ENCODE measurements around the gene GARIN5A. TPM values are rescaled to one million over a fixed set of nuclear protein-coding genes. Genes with fewer than 3 reads are reported as not detected.
"Not testable (repeated sequence)": the region's sequence is repeated elsewhere in the genome, so short reads cannot be mapped to it uniquely, and the experiment has no call there.

The GARIN5A gene
- total RNA-seq, 1 donor from 2014 or later = not detected

- TF ChIP-seq POLR2A (IDR thresholded peaks at IDR 0.05) = no peak
- no peak for TF ChIP-seq POLR2AphosphoS5 (IDR thresholded peaks at IDR 0.05; ENCODE audit: insufficient read depth in 1 of 2, low read depth in 1 of 2)
- TF ChIP-seq CTCF (IDR thresholded peaks at IDR 0.05) = no peak
- DNase-seq (ENCODE audit: extremely low spot score in 2 of 2) = no peak
- no peak overlapping the region for H3K27ac ChIP-seq
- intact Hi-C loops (cut with DNase I) = no loop called here
- H3K4me1 ChIP-seq = no peaks in the 10 kb centered on the region
- no peaks in the 10 kb centered on the region for H3K9me3 ChIP-seq
- no peak overlapping the region for H3K4me3 ChIP-seq
- no peaks in the 10 kb centered on the region for H3K27me3 ChIP-seq
- H3K36me3 ChIP-seq = no peaks in the 10 kb centered on the region
Observed at GRCh38 chr19:50450369-50451222, 26.1 kb downstream of the GARIN5A start.

- Histone ChIP-seq H3K4me1 (no peaks in the 10 kb centered on the region), H3K27ac (no peak overlapping the region), H3K36me3 (no peaks in the 10 kb centered on the region), H3K4me3 (no peak overlapping the region), H3K9me3 (no peaks in the 10 kb centered on the region), H3K27me3 (no peaks in the 10 kb centered on the region)
- DNase-seq (ENCODE audit: extremely low spot score in 2 of 2) = no peak
- TF ChIP-seq POLR2AphosphoS5 (IDR thresholded peaks at IDR 0.05; ENCODE audit: insufficient read depth in 1 of 2, low read depth in 1 of 2) = no peak
- no peak for TF ChIP-seq POLR2A (IDR thresholded peaks at IDR 0.05)
- no peak for TF ChIP-seq CTCF (IDR thresholded peaks at IDR 0.05)
- intact Hi-C loops (cut with DNase I) = no loop called here
Observed at GRCh38 chr19:50449236-50449899, 27.3 kb downstream of the GARIN5A start.

- no peak overlapping the region for H3K27ac ChIP-seq
- H3K36me3 ChIP-seq = no peaks in the 10 kb centered on the region
- DNase-seq (ENCODE audit: extremely low spot score in 2 of 2) = no peak
- intact Hi-C loops (cut with DNase I) = no loop called here
- no peaks in the 10 kb centered on the region for H3K27me3 ChIP-seq
- no peak overlapping the region for H3K4me3 ChIP-seq
- H3K4me1 ChIP-seq = no peaks in the 10 kb centered on the region
- TF ChIP-seq POLR2AphosphoS5 (IDR thresholded peaks at IDR 0.05; ENCODE audit: insufficient read depth in 1 of 2, low read depth in 1 of 2) (no peak), POLR2A (IDR thresholded peaks at IDR 0.05) (no peak)
- no peaks in the 10 kb centered on the region for H3K9me3 ChIP-seq
Observed at GRCh38 chr19:50447750-50448149, 28.9 kb downstream of the GARIN5A start.

GRCh38 chr19:50447053-50447452 lies 29.6 kb downstream of the GARIN5A start:
- Histone ChIP-seq H3K4me1 (no peaks in the 10 kb centered on the region), H3K9me3 (no peaks in the 10 kb centered on the region), H3K36me3 (no peaks in the 10 kb centered on the region), H3K27me3 (no peaks in the 10 kb centered on the region), H3K27ac (no peak overlapping the region), H3K4me3 (no peak overlapping the region)
- TF ChIP-seq POLR2AphosphoS5 (IDR thresholded peaks at IDR 0.05; ENCODE audit: insufficient read depth in 1 of 2, low read depth in 1 of 2) = no peak
- TF ChIP-seq POLR2A (IDR thresholded peaks at IDR 0.05) = no peak
- no peak for TF ChIP-seq CTCF (IDR thresholded peaks at IDR 0.05)
- no peak for DNase-seq (ENCODE audit: extremely low spot score in 2 of 2)
- intact Hi-C loops (cut with DNase I) = no loop called here

GRCh38 chr19:50444059-50444458 lies 32.6 kb downstream of the GARIN5A start:
- Histone ChIP-seq H3K4me3 (no peak overlapping the region), H3K9me3 (no peaks in the 10 kb centered on the region), H3K27ac (no peak overlapping the region), H3K36me3 (no peaks in the 10 kb centered on the region), H3K4me1 (no peaks in the 10 kb centered on the region), H3K27me3 (no peaks in the 10 kb centered on the region)
- TF ChIP-seq POLR2A (IDR thresholded peaks at IDR 0.05) (no peak), POLR2AphosphoS5 (IDR thresholded peaks at IDR 0.05; ENCODE audit: insufficient read depth in 1 of 2, low read depth in 1 of 2) (no peak), CTCF (IDR thresholded peaks at IDR 0.05) (no peak)
- no peak for DNase-seq (ENCODE audit: extremely low spot score in 2 of 2)
- intact Hi-C loops (cut with DNase I) = no loop called here

- H3K4me1 ChIP-seq; H3K4me3 ChIP-seq; H3K36me3 ChIP-seq; H3K9me3 ChIP-seq; H3K27me3 ChIP-seq; H3K27ac ChIP-seq; intact Hi-C loops (cut with DNase I); DNase-seq (ENCODE audit: extremely low spot score in 2 of 2): not testable (repeated sequence)
Observed at GRCh38 chr19:50439130-50439529, 37.5 kb downstream of the GARIN5A start.
